Osteocyte (in vitro differentiated cells): ENCODE data around the gene RND3. TPM values are rescaled to one million over a fixed set of nuclear protein-coding genes. Genes with fewer than 3 reads are reported as not detected.

Source experiments
- DNase-seq: peaks from one replicate; pipeline ENCODE4 v3.0.0; 2021; ENCODE audit warnings: mixed read lengths; ENCODE audit not compliant: unreplicated experiment; ENCODE audit errors: extremely low spot score
- H3K27ac Mint-ChIP-seq: one replicate; pipeline ENCODE4 v1.8.0; 2021; ENCODE audit warnings: mild to moderate bottlenecking, mixed read lengths; ENCODE audit not compliant: unreplicated experiment
- H3K27me3 Mint-ChIP-seq: one replicate; pipeline ENCODE4 v1.8.0; 2021; ENCODE audit warnings: mixed read lengths; ENCODE audit not compliant: unreplicated experiment
- H3K36me3 Mint-ChIP-seq: one replicate; pipeline ENCODE4 v1.8.0; 2021; ENCODE audit warnings: mixed read lengths; ENCODE audit not compliant: unreplicated experiment
- H3K4me1 Mint-ChIP-seq: one replicate; pipeline ENCODE4 v1.8.0; 2021; ENCODE audit warnings: mixed read lengths; ENCODE audit not compliant: unreplicated experiment
- H3K4me3 Mint-ChIP-seq: one replicate; pipeline ENCODE4 v1.8.0; 2021; ENCODE audit warnings: mild to moderate bottlenecking, moderate library complexity, mixed read lengths; ENCODE audit not compliant: unreplicated experiment
- H3K9me3 Mint-ChIP-seq: one replicate; pipeline ENCODE4 v1.8.0; 2021; ENCODE audit warnings: mixed read lengths; ENCODE audit not compliant: unreplicated experiment
- total RNA-seq: library from RNA; stranded (reverse); gene quantifications from 2 replicates; pipeline ENCODE4 v1.2.1, GENCODE V29; 2021
- TF ChIP-seq, protein P1 (sequence below): fragments of 200-600 bp; sonication (generic); IDR thresholded peaks from 2 replicates; pipeline ENCODE4 v1.5.0; 2021; ENCODE audit warnings: antibody characterized with exemption, mild to moderate bottlenecking, moderate library complexity

Gene RND3
- total RNA-seq, 1 donor from 2014 or later = 160 TPM

DNA sequence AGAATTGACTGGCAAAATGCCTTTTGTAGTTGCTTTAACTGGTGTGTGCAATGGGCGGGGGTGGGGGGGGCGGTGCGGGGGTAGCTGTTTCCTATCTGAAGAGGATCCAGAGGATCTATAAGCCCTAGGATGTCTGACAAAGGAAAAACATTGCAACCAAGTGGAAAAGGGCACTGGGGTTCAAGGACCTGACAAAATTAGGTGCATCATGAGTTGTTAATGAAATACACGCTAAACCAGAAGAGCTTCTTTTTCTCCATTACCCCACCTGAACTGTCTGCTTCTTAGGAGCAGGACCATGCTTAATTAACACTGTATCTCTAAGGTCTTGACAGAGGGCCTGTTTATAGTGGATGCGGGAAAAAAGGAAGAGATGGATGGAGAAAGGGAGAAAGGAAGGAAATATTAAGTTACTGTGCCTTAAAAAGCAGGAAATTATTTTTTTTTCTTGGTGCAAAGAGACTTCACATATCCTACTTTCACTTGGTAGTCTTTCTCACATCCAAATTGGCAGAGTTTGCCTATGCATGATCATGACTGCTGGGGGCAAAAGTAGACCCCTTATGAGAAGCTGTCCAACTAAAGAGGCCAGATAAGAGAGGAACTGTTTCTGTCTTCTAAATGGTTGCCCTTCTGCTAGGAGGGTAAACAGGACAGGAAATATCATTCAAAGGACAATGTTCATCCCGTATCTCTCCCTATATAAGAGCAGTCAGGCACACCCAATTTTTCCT lies 4.6 kb downstream of the RND3 start:
- H3K27ac Mint-ChIP-seq = peak overlapping the region; percentile 60
- peak overlapping the region; percentile 90 for H3K4me3 Mint-ChIP-seq
- peaks cover 71% of the 10 kb centered on the region for H3K4me1 Mint-ChIP-seq
- no peak for DNase-seq
- peaks cover 38% of the 10 kb centered on the region for H3K36me3 Mint-ChIP-seq
- TF ChIP-seq, protein P1, sequence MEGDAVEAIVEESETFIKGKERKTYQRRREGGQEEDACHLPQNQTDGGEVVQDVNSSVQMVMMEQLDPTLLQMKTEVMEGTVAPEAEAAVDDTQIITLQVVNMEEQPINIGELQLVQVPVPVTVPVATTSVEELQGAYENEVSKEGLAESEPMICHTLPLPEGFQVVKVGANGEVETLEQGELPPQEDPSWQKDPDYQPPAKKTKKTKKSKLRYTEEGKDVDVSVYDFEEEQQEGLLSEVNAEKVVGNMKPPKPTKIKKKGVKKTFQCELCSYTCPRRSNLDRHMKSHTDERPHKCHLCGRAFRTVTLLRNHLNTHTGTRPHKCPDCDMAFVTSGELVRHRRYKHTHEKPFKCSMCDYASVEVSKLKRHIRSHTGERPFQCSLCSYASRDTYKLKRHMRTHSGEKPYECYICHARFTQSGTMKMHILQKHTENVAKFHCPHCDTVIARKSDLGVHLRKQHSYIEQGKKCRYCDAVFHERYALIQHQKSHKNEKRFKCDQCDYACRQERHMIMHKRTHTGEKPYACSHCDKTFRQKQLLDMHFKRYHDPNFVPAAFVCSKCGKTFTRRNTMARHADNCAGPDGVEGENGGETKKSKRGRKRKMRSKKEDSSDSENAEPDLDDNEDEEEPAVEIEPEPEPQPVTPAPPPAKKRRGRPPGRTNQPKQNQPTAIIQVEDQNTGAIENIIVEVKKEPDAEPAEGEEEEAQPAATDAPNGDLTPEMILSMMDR = no peak
- H3K27me3 Mint-ChIP-seq = no peaks in the 10 kb centered on the region
- H3K9me3 Mint-ChIP-seq = no peaks in the 10 kb centered on the region

DNA sequence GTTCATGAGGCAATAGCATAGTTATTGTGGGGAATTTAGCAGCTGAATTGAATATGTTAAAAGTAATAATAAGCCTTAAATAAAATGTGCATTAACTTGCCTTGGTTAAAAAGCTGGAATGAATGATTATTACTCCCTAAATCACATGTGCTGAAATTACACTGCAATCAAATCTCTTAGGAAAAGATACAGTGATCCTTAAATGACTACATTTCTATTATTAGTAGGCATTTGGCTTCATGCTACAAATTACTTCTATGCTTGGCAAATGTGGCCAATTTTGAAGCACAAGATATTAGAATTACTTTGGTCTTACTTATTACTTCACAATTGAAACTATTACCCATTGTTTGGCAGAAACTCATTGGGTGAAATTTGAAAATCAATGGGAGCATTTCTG lies 5.4 kb downstream of the RND3 start:
- DNase-seq = no peak
- Mint-ChIP-seq H3K9me3 (no peaks in the 10 kb centered on the region), H3K36me3 (peaks cover 38% of the 10 kb centered on the region), H3K4me3 (peak overlapping the region; percentile 26), H3K27ac (no peak overlapping the region), H3K4me1 (peaks cover 77% of the 10 kb centered on the region), H3K27me3 (no peaks in the 10 kb centered on the region)
- TF ChIP-seq, protein P1 = no peak

DNA sequence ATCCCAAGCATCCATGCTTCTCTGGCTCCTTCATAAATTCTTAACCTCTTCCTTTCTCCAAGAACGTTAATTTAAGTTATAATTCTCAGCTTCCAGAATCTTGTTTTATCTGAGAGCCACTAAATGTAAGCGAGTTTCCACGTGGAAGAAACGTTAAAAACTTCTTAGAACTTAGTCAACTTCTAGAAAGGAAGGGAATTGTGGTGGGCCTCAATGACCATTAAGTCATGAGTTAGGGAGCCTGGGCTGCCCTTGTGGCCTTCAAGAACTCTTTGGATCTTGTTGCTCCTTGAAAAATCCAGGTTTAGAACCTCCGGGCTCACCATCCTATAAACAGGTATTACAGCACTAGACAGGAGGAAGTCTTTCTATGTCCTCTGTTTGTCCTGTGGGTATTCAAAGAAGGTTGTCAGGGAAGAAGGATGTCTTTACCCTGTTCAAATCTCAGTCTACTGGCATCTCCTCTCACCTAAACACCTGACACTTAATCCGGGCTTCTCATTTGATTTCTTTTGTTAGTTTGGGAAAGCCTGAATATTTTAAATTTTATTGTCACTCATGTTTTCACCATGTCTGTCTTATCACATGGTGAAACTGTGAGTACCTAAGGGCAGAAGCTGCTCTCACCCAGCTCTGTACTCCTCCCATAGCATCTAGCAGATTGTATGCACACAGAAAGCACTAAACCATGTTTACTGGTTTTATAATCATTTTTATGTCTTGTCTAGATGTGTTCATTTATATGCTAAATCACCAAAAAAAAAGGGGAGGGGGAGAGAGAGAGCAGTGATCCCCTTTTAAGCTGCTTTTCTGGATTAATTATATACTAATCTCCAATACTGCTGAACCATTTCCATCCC lies 6.3 kb downstream of the RND3 start:
- Mint-ChIP-seq H3K4me3 (no peak overlapping the region), H3K4me1 (peaks cover 86% of the 10 kb centered on the region), H3K9me3 (no peaks in the 10 kb centered on the region), H3K27me3 (no peaks in the 10 kb centered on the region), H3K27ac (peak overlapping the region; percentile 25), H3K36me3 (peaks cover 38% of the 10 kb centered on the region)
- TF ChIP-seq, protein P1 = no peak
- no peak for DNase-seq

GRCh38 chr2:150480241-150480640 lies 7.2 kb downstream of the RND3 start:
- TF ChIP-seq, protein P1 = no peak
- Mint-ChIP-seq H3K4me1 (peaks cover 96% of the 10 kb centered on the region), H3K27me3 (no peaks in the 10 kb centered on the region), H3K27ac (peak overlapping the region; percentile 74), H3K4me3 (peak overlapping the region; percentile 19), H3K36me3 (peaks cover 35% of the 10 kb centered on the region), H3K9me3 (no peaks in the 10 kb centered on the region)
- no peak for DNase-seq
